ENCODE measurements around the gene FMO2.

Gene FMO2

GRCh38 chr1:171161431-171161830 is 23.7 kb upstream of the FMO2 start:
- DNase-seq, result no peak
- no peak for TF ChIP-seq CTCF (IDR thresholded peaks at IDR 0.05; ENCODE audit: low read depth, low read length)
- H3K27me3 ChIP-seq (ENCODE audit: insufficient read depth, low read depth, severe bottlenecking), result no peaks in the 10 kb centered on the region
- H3K9me3 ChIP-seq (ENCODE audit: severe bottlenecking), result no peaks in the 10 kb centered on the region
- no peak overlapping the region for H3K4me3 ChIP-seq (ENCODE audit: low read depth, low read length)
- no peaks in the 10 kb centered on the region for H3K36me3 ChIP-seq
- no peak overlapping the region for H3K27ac ChIP-seq

DNA sequence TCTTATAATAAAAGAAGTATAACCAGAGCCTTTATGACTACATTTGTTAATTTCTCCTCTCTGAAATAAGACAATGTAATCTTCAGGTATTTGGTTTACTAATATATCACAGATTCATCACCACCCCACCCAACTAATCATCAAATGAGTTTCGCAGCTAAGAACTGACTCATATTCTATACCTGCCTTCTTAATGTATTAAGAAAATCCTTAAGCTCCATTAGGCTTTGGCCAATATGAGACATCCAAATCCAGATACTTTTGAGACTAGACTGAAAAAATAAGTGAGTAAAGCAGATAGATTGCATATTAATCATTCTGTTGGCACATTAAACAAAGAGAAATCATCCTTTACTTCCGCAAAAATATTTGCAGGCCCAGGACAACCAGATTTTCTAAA is 18.7 kb upstream of the FMO2 start:
- TF ChIP-seq CTCF (IDR thresholded peaks at IDR 0.05; ENCODE audit: low read depth, low read length), result no peak
- no peak overlapping the region for H3K27ac ChIP-seq
- no peak overlapping the region for H3K4me3 ChIP-seq (ENCODE audit: low read depth, low read length)
- no peaks in the 10 kb centered on the region for H3K9me3 ChIP-seq (ENCODE audit: severe bottlenecking)
- DNase-seq, result no peak
- H3K27me3 ChIP-seq (ENCODE audit: insufficient read depth, low read depth, severe bottlenecking), result no peaks in the 10 kb centered on the region
- no peaks in the 10 kb centered on the region for H3K36me3 ChIP-seq

- TF ChIP-seq CTCF (IDR thresholded peaks at IDR 0.05; ENCODE audit: low read depth, low read length), result no peak
- H3K9me3 ChIP-seq (ENCODE audit: severe bottlenecking), result no peaks in the 10 kb centered on the region
- H3K27ac ChIP-seq, result no peak overlapping the region
- no peaks in the 10 kb centered on the region for H3K36me3 ChIP-seq
- H3K4me3 ChIP-seq (ENCODE audit: low read depth, low read length), result no peak overlapping the region
- no peaks in the 10 kb centered on the region for H3K27me3 ChIP-seq (ENCODE audit: insufficient read depth, low read depth, severe bottlenecking)
- DNase-seq, result no peak
These were observed 17.3 kb upstream of the FMO2 start for GRCh38 chr1:171167785-171168184.

- Histone ChIP-seq H3K36me3 (no peaks in the 10 kb centered on the region), H3K4me3 (ENCODE audit: low read depth, low read length) (no peak overlapping the region), H3K27me3 (ENCODE audit: insufficient read depth, low read depth, severe bottlenecking) (no peaks in the 10 kb centered on the region), H3K27ac (no peak overlapping the region), H3K9me3 (ENCODE audit: severe bottlenecking) (no peaks in the 10 kb centered on the region)
- TF ChIP-seq CTCF (IDR thresholded peaks at IDR 0.05; ENCODE audit: low read depth, low read length), result no peak
- DNase-seq, result no peak
These were observed 12.6 kb upstream of the FMO2 start for GRCh38 chr1:171172471-171172870.

- DNase-seq, result no peak
These were observed 12.0 kb upstream of the FMO2 start for GRCh38 chr1:171173069-171173468.

More at GRCh38 chr1:171173069-171173468, 12.0 kb upstream of the FMO2 start:
- Histone ChIP-seq H3K4me3 (ENCODE audit: low read depth, low read length) (no peak overlapping the region), H3K36me3 (no peaks in the 10 kb centered on the region), H3K9me3 (ENCODE audit: severe bottlenecking) (no peaks in the 10 kb centered on the region), H3K27me3 (ENCODE audit: insufficient read depth, low read depth, severe bottlenecking) (no peaks in the 10 kb centered on the region), H3K27ac (no peak overlapping the region)
- TF ChIP-seq CTCF (IDR thresholded peaks at IDR 0.05; ENCODE audit: low read depth, low read length), result no peak
